Dendritic cell treated with granulocyte-macrophage colony-stimulating factor and Interleukin-4, amounts not matched to agents 40 ng/mL and 50 ng/mL, for 4 days (primary cell): ENCODE results near the gene STPG2.
"Not testable (repeated sequence)": the region's sequence is repeated elsewhere in the genome, so short reads cannot be mapped to it uniquely, and the experiment has no call there.

Experiments used
- H3K27ac Mint-ChIP-seq: one replicate; pipeline ENCODE4 v1.8.0; 2022; ENCODE audit warnings: mild to moderate bottlenecking, mixed read lengths
- H3K27me3 Mint-ChIP-seq: one replicate; pipeline ENCODE4 v1.8.0; 2022; ENCODE audit warnings: mild to moderate bottlenecking, mixed read lengths
- H3K36me3 Mint-ChIP-seq: one replicate; pipeline ENCODE4 v1.8.0; 2022; ENCODE audit warnings: low read depth, mixed read lengths
- H3K4me1 Mint-ChIP-seq: one replicate; pipeline ENCODE4 v1.8.0; 2022; ENCODE audit warnings: low read depth, mixed read lengths
- H3K4me3 Mint-ChIP-seq: one replicate; pipeline ENCODE4 v1.8.0; 2022; ENCODE audit warnings: mild to moderate bottlenecking, moderate library complexity, mixed read lengths
- H3K9me3 Mint-ChIP-seq: one replicate; pipeline ENCODE4 v1.8.0; 2022; ENCODE audit warnings: mixed read lengths
- intact Hi-C: fragments of 100-400 bp; cut with micrococcal nuclease; formaldehyde crosslinking; loops from one replicate; pipeline ENCODE4 v1.15.0; 2022

Gene STPG2

DNA sequence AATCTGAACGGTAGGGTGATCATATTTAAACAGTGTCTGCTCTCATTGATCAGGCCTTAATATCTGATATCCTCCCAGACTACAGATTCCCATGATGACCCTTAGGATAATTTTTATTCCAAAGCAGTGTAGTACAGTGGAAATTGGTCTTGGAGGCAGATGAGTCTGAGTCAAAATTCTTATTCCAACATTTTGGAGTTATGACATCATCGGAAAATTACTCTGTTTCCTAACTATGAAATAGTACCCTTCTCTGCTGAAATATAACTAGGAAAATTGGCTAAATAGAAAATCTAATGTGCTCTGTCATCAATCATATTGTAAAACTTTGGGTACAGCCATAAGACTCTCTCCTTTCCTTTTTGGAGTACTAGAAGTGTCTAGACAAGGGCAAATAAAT lies 583.3 kb downstream of the STPG2 start:
- Mint-ChIP-seq H3K9me3 (peaks cover 34% of the 10 kb centered on the region), H3K27me3 (no peaks in the 10 kb centered on the region), H3K4me3 (no peak overlapping the region), H3K4me1 (no peaks in the 10 kb centered on the region), H3K27ac (no peak overlapping the region), H3K36me3 (no peaks in the 10 kb centered on the region)
- intact Hi-C loops, result no loop called here

GRCh38 chr4:97558204-97558778 lies 585.0 kb downstream of the STPG2 start:
- Mint-ChIP-seq H3K9me3 (peaks cover 17% of the 10 kb centered on the region), H3K27me3 (no peaks in the 10 kb centered on the region), H3K4me1 (no peaks in the 10 kb centered on the region), H3K4me3 (no peak overlapping the region), H3K36me3 (no peaks in the 10 kb centered on the region), H3K27ac (no peak overlapping the region)
- intact Hi-C loops, result no loop called here

- H3K9me3 Mint-ChIP-seq, result peaks cover 23% of the 10 kb centered on the region
- H3K27ac Mint-ChIP-seq, intact Hi-C loops, H3K4me3 Mint-ChIP-seq, H3K4me1 Mint-ChIP-seq, H3K36me3 Mint-ChIP-seq, H3K27me3 Mint-ChIP-seq: not testable (repeated sequence)
Measured at GRCh38 chr4:97550637-97551036, 592.6 kb downstream of the STPG2 start.

DNA sequence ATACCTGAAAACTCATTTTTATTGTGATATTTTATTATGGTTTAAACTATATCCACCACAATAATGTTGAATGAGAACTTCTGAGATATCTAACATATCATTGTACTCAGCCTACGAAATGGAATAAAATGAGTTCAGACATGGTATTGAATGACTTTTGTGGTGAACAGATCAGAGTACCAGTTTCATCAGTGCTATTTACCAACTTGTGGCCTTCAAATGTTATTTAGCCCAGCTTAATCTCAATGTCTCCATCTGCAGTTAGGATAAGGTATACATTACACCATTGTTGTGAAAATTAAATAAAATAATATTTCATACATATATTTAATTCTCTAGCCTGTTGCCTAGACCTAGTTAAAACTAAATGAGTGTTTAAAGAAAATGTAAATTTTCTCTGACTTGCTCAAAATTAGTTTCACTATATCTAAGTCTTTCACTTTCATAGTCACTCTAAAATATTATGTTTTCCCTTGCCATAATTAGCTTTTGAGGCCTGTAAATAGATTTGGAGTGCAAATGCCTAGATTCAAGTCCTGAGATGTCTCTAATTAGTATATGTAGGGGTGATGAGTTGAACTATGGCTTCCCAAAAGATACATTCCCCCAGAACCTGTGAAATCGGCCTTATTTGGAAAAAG lies 594.2 kb downstream of the STPG2 start:
- Mint-ChIP-seq H3K27ac (no peak overlapping the region), H3K9me3 (peaks cover 23% of the 10 kb centered on the region), H3K4me1 (no peaks in the 10 kb centered on the region), H3K27me3 (no peaks in the 10 kb centered on the region), H3K36me3 (no peaks in the 10 kb centered on the region), H3K4me3 (no peak overlapping the region)
- intact Hi-C loops, result no loop called here

- peaks cover 23% of the 10 kb centered on the region for H3K9me3 Mint-ChIP-seq
- intact Hi-C loops, result no loop called here
- H3K4me1 Mint-ChIP-seq, result no peaks in the 10 kb centered on the region
- H3K36me3 Mint-ChIP-seq, result no peaks in the 10 kb centered on the region
- no peaks in the 10 kb centered on the region for H3K27me3 Mint-ChIP-seq
- H3K27ac Mint-ChIP-seq, result no peak overlapping the region
- H3K4me3 Mint-ChIP-seq, result no peak overlapping the region
Measured at GRCh38 chr4:97548186-97548585, 595.1 kb downstream of the STPG2 start.

- Mint-ChIP-seq H3K27ac (no peak overlapping the region), H3K27me3 (no peaks in the 10 kb centered on the region), H3K36me3 (no peaks in the 10 kb centered on the region), H3K4me3 (no peak overlapping the region), H3K9me3 (peaks cover 24% of the 10 kb centered on the region), H3K4me1 (no peaks in the 10 kb centered on the region)
- intact Hi-C loops, result no loop called here
Measured at GRCh38 chr4:97531351-97531750, 611.9 kb downstream of the STPG2 start.

GRCh38 chr4:97530676-97531075 lies 612.6 kb downstream of the STPG2 start:
- H3K4me1 Mint-ChIP-seq, result no peaks in the 10 kb centered on the region
- no peak overlapping the region for H3K4me3 Mint-ChIP-seq
- no peak overlapping the region for H3K27ac Mint-ChIP-seq
- intact Hi-C loops, result no loop called here
- peaks cover 17% of the 10 kb centered on the region for H3K9me3 Mint-ChIP-seq
- H3K36me3 Mint-ChIP-seq, result no peaks in the 10 kb centered on the region
- H3K27me3 Mint-ChIP-seq, result no peaks in the 10 kb centered on the region

GRCh38 chr4:97525236-97525635 lies 618.0 kb downstream of the STPG2 start:
- no peak overlapping the region for H3K4me3 Mint-ChIP-seq
- H3K4me1 Mint-ChIP-seq, result no peaks in the 10 kb centered on the region
- no peak overlapping the region for H3K27ac Mint-ChIP-seq
- intact Hi-C loops, result no loop called here
- no peaks in the 10 kb centered on the region for H3K27me3 Mint-ChIP-seq
- peaks cover 2% of the 10 kb centered on the region for H3K9me3 Mint-ChIP-seq
- no peaks in the 10 kb centered on the region for H3K36me3 Mint-ChIP-seq

DNA sequence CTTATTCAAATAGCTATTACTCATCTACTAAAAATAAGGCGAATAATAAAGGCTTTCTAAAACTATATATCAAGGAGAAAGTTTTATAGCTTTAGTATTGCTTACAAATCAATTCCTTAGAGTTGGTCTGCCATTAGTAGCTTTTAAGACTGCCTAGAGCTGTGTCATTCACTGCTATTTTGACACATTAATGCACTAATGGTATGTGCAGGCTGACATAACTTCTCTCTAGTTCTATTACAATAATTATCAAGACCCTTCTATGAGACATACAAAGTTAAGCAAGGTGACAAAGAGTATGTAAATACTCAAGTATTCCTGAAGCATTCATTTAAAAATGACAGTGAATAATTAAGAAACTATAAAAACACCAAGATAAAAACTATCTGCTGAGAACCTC lies 625.3 kb downstream of the STPG2 start:
- H3K4me1 Mint-ChIP-seq, result no peaks in the 10 kb centered on the region

GRCh38 chr4:97513917-97514316 lies 629.4 kb downstream of the STPG2 start:
- H3K27me3 Mint-ChIP-seq, result no peaks in the 10 kb centered on the region
- intact Hi-C loops, result no loop called here
- H3K36me3 Mint-ChIP-seq, result no peaks in the 10 kb centered on the region
- H3K4me3 Mint-ChIP-seq, result no peak overlapping the region
- H3K27ac Mint-ChIP-seq, result no peak overlapping the region
- peaks cover 16% of the 10 kb centered on the region for H3K9me3 Mint-ChIP-seq
- no peaks in the 10 kb centered on the region for H3K4me1 Mint-ChIP-seq

More for the DNA sequence above, 625.3 kb downstream of the STPG2 start:
- Mint-ChIP-seq H3K27ac (no peak overlapping the region), H3K36me3 (no peaks in the 10 kb centered on the region), H3K4me3 (no peak overlapping the region), H3K9me3 (peaks cover 13% of the 10 kb centered on the region), H3K27me3 (no peaks in the 10 kb centered on the region)
- intact Hi-C loops, result no loop called here
